SK-N-SH treated with all-trans-retinoic acid at 6 μM for 48 hours (cell line): Measurements from ENCODE around the gene OR2T10.

Experiments
- ZNF565 ChIP-seq: fragments of 450-650 bp; formaldehyde crosslinking; conservative IDR thresholded peaks from 2 replicates; pipeline ENCODE4 v1.5.0; 2020; ENCODE audit warnings: low read depth, mild to moderate bottlenecking, moderate library complexity
- TF ChIP-seq, protein P1 (sequence below): fragments of 250-450 bp; sonication (Bioruptor Pico); IDR thresholded peaks from 2 replicates; pipeline ENCODE4 v1.8.0; 2021; ENCODE audit warnings: low read depth, mild to moderate bottlenecking, moderate library complexity, borderline replicate concordance

DNA sequence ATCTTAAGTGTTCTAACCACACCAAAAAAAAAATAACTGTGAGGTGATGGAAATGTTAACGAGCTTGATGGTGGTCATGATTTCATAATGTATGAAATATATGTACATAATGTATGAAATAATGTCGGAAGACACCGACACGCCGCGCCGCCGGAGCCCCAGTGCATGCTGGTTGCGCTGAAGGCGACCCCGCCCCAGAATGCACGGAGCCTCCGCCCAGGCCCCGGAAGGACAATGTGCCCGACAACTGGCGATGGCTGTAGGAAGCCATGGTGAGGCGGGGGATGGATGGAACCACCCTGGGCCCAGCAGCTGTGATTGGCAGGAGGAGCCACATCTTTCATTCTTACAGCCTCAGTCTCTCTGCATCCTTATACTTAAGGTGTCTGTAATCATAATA, 7.4 kb downstream of the OR2T10 start:
- TF ChIP-seq ZNF565 (CRISPR knock-in tag): no peak
- TF ChIP-seq, protein P1, sequence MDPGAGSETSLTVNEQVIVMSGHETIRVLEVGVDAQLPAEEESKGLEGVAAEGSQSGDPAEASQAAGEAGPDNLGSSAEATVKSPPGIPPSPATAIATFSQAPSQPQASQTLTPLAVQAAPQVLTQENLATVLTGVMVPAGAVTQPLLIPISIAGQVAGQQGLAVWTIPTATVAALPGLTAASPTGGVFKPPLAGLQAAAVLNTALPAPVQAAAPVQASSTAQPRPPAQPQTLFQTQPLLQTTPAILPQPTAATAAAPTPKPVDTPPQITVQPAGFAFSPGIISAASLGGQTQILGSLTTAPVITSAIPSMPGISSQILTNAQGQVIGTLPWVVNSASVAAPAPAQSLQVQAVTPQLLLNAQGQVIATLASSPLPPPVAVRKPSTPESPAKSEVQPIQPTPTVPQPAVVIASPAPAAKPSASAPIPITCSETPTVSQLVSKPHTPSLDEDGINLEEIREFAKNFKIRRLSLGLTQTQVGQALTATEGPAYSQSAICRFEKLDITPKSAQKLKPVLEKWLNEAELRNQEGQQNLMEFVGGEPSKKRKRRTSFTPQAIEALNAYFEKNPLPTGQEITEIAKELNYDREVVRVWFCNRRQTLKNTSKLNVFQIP (CRISPR knock-in tag): no peak
